Endometrium (tissue), 2 donors: ENCODE results near the gene TRAPPC12.
"Not testable (repeated sequence)": the region's sequence is repeated elsewhere in the genome, so short reads cannot be mapped to it uniquely, and the experiment has no call there.

ENCODE experiments used
- FAIRE-seq: peaks from 2 replicates; lab custom pipeline; 2012; peaks lifted over from hg19 to GRCh38; lab: Jason Lieb, UNC
- donor health status: control.
- donor health status: control.

TRAPPC12 gene

GRCh38 chr2:3433339-3433699 is 53.8 kb downstream of the TRAPPC12 start:
- no peak for FAIRE-seq

- FAIRE-seq, result no peak
These were observed 54.4 kb downstream of the TRAPPC12 start for GRCh38 chr2:3433776-3434400.

GRCh38 chr2:3434654-3435053 is 55.2 kb downstream of the TRAPPC12 start:
- no peak for FAIRE-seq

- no peak for FAIRE-seq
These were observed 56.0 kb downstream of the TRAPPC12 start for GRCh38 chr2:3435445-3435844.

GRCh38 chr2:3440477-3440876 is 61.0 kb downstream of the TRAPPC12 start:
- FAIRE-seq, result no peak

- FAIRE-seq, result no peak
These were observed 62.0 kb downstream of the TRAPPC12 start for GRCh38 chr2:3441465-3441864.

GRCh38 chr2:3442185-3442584 is 62.7 kb downstream of the TRAPPC12 start:
- no peak for FAIRE-seq

GRCh38 chr2:3443083-3443482 is 63.6 kb downstream of the TRAPPC12 start:
- FAIRE-seq, result no peak

GRCh38 chr2:3443506-3444084 is 64.1 kb downstream of the TRAPPC12 start:
- FAIRE-seq, result no peak

- FAIRE-seq, result no peak
These were observed 66.4 kb downstream of the TRAPPC12 start for GRCh38 chr2:3445891-3446290.

GRCh38 chr2:3446381-3446780 is 66.9 kb downstream of the TRAPPC12 start:
- no peak for FAIRE-seq

GRCh38 chr2:3447186-3447585 is 67.7 kb downstream of the TRAPPC12 start:
- not testable (repeated sequence) for FAIRE-seq

- no peak for FAIRE-seq
These were observed 68.4 kb downstream of the TRAPPC12 start for GRCh38 chr2:3447789-3448317.

- FAIRE-seq, result not testable (repeated sequence)
These were observed 69.0 kb downstream of the TRAPPC12 start for GRCh38 chr2:3448441-3448911.

- FAIRE-seq, result no peak
These were observed 69.6 kb downstream of the TRAPPC12 start for GRCh38 chr2:3449086-3449485.

GRCh38 chr2:3449936-3450335 is 70.4 kb downstream of the TRAPPC12 start:
- FAIRE-seq, result no peak

- no peak for FAIRE-seq
These were observed 71.0 kb downstream of the TRAPPC12 start for GRCh38 chr2:3450385-3451010.

- FAIRE-seq, result no peak
These were observed 71.7 kb downstream of the TRAPPC12 start for GRCh38 chr2:3451169-3451568.

- FAIRE-seq, result no peak
These were observed 72.6 kb downstream of the TRAPPC12 start for GRCh38 chr2:3451926-3452671.

GRCh38 chr2:3453190-3453999 is 73.9 kb downstream of the TRAPPC12 start:
- no peak for FAIRE-seq

- not testable (repeated sequence) for FAIRE-seq
These were observed 74.5 kb downstream of the TRAPPC12 start for GRCh38 chr2:3454005-3454404.

GRCh38 chr2:3454802-3455201 is 75.3 kb downstream of the TRAPPC12 start:
- FAIRE-seq, result no peak
